Glomerular endothelial cell (primary cell): ENCODE measurements around the gene ZYG11A. TPM values are rescaled to one million over a fixed set of nuclear protein-coding genes. Genes with fewer than 3 reads are reported as not detected.

ENCODE experiments used
- DNase-seq: peaks from one replicate; pipeline ENCODE4 v3.0.0-alpha.2; 2011; ENCODE audit warnings: low read depth, low spot score; ENCODE audit errors: extremely low read depth
- total RNA-seq: library from RNA; depleted of rRNA; stranded (reverse); fragments of >200 nt; gene quantifications from 2 replicates; pipeline ENCODE4 v1.2.3, GENCODE V29; 2015

Gene ZYG11A
- total RNA-seq, 1 donor from 2014 or later, result 0.35 TPM

DNA sequence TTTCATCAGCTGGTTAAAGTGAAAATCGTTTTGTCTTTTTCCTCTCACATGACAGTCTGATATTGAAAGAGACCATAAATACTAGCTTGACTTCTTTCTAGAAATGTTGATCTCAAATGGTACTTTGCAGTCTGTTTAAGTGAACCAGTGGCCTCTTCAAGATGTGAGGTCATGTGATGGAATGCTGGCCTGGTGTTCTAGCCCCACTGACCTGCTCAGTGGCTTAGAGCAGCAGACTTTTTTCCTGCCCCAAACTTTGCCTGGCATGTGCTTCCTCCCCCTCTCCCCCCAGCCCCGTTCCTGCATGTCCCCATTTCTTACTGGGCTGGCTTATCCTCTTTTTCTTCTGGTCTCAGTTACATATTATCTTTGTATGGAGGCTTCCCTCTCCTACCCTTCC lies 34.3 kb downstream of the ZYG11A start:
- no peak for DNase-seq

GRCh38 chr1:52877554-52877953 lies 35.0 kb downstream of the ZYG11A start:
- DNase-seq, result no peak

GRCh38 chr1:52880206-52880605 lies 37.6 kb downstream of the ZYG11A start:
- no peak for DNase-seq

- DNase-seq, result no peak
These were observed 44.9 kb downstream of the ZYG11A start for GRCh38 chr1:52887483-52887882.

- no peak for DNase-seq
These were observed 50.1 kb downstream of the ZYG11A start for GRCh38 chr1:52892424-52893215.

- DNase-seq, result no peak
These were observed 56.9 kb downstream of the ZYG11A start for GRCh38 chr1:52899445-52899894.

DNA sequence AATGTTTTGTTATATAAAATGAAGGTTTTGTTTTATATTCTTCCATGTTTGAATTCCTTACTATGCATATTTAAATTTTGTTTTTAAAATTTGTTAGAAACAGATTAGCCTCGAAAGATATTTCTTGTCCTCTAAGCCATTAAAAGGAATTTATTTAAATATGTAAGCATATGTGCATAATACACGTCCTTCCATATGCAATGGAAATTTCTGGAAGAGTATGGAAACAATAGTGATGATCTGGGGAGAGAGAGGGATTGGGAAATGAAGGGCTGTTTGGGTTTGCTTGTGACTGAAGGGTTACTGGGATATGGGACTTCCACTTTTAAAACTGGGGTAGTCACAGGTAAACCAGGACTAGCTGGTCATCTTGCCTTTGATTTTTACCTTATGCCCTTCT lies 57.8 kb downstream of the ZYG11A start:
- no peak for DNase-seq

GRCh38 chr1:52901384-52901783 lies 58.8 kb downstream of the ZYG11A start:
- DNase-seq, result no peak

- no peak for DNase-seq
These were observed 61.8 kb downstream of the ZYG11A start for GRCh38 chr1:52904208-52904926.

DNA sequence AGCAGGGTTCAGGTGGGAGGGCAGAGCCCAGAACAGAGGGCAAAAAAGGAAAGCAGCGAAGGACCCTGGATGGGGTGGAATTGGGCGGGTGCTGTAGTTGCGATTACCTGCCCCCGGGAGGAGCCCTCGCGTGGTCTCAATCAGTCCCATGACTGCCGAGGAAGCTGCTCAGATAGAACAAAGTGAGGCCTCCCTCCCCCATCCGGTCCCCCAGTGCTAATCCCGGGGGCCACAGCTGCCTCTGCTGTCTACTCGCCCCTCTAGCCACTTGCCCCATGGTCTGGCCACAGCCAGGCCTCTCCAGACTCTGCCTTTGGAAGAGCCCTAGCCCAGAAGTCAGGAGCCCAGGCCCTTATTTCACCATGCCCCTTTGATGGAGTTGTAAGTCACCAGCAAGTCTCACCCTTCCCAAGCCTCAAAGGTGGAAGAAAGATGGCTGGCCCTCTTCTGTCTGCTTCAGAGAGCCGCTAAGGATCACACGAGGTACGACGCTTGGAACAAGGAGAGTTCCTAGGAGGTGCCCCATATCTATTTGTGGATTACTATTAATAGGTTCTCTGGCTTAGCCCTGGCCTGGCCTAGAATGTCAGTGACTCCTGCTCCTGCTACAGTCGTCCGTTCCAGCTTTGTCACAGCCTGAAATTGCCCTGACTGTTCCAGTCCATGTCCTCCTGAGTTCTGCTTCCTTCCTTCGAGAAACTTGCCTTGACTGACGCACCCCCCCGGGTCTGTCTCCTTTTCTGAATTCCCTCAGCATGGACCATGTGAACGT lies 62.6 kb downstream of the ZYG11A start:
- no peak for DNase-seq

DNA sequence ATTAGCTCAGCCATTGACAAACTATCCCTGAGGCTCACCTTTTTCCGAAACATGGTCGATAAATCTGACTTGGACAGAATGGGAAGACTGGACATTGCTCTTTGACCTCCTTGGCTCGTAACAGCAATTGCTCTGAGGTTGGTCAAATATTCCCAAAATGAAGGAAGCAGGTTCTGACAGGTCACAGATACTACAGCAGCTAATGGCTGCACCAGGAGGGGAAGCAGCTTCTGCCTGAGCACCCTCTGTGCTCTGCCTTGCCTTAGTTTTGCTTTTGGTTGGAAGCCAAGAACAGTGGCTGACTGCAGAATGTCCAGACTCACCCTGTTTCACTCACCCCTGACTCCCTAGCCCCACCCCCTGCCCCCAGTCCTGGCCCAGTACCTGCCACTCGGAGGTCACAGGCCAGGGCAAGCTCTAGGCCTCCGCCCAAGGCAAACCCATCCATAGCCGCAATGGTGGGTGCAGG lies 63.6 kb downstream of the ZYG11A start:
- DNase-seq, result no peak

DNA sequence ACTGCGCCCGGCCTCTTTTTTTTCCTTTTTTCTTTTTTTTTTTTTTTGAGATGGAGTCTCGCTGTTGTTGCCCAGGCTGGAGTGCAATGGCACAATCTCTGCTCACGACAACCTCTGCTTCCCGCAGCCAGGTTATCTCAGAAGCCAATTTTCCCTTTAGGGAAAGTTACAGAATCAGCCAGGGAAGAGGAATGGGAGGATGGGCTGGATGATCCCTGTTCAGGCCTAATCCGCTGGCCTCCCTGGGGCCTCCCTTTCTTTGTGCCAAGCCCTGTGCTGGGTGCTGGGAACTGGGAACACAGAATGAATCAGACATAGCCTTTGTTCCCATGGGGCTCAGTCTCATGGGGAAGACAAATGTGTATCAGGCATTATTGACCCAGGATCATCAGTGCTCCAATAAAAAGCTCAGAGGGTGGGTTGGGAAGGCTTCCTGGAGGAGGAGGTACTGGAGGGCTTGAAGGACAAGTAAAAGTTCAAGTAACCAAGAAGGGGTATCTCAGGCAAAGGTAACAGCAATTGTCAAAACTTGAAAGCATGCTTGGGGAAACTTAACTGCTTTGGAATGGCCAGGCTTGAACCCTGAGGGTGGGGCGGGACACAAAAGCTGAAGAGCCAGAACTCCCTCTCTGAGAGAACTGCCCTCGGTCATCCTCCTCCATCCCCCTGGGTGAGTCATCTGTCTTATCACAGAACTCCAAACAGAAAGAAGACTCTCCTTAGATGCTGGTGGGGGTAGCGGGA lies 64.7 kb downstream of the ZYG11A start:
- no peak for DNase-seq

DNA sequence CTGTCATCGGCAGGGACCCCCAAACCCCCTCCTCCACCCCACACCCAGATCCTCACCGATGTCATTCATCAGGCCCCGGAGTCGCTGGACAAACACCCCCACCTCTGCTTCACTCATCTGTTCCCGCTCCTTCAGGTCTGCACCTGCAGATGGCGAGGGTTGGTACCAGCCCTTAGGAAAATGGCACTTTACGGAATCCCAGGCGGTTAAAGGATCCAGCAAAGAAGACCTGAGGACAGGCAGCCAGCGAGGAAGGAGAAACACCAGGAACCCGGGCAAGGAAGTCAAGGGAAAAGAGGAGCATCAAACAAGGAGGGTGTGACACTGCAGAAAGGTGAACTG lies 65.2 kb downstream of the ZYG11A start:
- no peak for DNase-seq

GRCh38 chr1:52911541-52911940 lies 69.0 kb downstream of the ZYG11A start:
- no peak for DNase-seq

- DNase-seq, result no peak
These were observed 70.5 kb downstream of the ZYG11A start for GRCh38 chr1:52913014-52913413.

- no peak for DNase-seq
These were observed 71.0 kb downstream of the ZYG11A start for GRCh38 chr1:52913537-52913936.

DNA sequence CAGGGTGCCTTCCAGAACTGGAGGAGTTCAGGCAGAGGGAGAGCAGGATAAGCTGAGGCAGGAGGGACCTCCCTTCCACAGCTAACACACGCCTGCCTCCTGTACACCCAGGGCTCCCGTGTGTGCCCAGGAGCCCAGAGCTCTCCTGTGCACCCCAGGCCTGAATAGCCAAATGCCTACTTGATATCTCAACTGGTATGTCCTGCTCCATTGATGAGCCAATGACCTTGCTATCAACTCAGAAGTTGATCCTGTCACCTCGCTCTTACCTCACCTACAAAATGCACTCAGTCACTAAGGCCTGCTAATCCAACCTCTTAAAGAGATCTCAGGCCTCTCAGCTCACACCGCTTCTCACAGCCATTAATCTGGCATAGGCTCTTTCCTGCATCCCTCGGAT lies 71.9 kb downstream of the ZYG11A start:
- DNase-seq, result no peak

GRCh38 chr1:52915211-52915854 lies 72.8 kb downstream of the ZYG11A start:
- no peak for DNase-seq

DNA sequence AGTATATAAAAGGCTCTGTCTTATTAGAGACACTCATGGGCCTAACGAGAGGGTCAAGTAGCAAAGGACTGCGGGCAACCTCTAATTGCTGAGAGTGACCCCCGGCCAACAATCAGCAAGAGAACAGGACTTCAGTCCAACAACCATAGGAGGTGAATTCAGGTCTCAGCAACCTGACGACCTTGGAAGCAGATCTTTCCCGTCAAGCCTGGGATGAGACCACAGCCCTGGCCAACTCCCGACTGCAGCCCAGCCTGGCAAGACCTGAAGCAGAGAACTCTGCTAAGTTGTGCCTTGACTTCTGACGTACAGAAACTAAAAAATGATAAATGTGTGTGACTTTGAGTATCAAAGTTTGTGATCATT lies 73.3 kb downstream of the ZYG11A start:
- no peak for DNase-seq

GRCh38 chr1:52916241-52916975 lies 73.8 kb downstream of the ZYG11A start:
- DNase-seq, result no peak
